Measurements from ENCODE around the gene SLC39A3.
"Not testable (repeated sequence)": the region's sequence is repeated elsewhere in the genome, so short reads cannot be mapped to it uniquely, and the experiment has no call there.

SLC39A3 gene

GRCh38 chr19:2717638-2718541, 21.9 kb downstream of the SLC39A3 start:
- no peak overlapping the region for H3K4me3 ChIP-seq (replicated peaks in 1 of 2; ENCODE audit: low read depth in 2 of 2, low read length in 2 of 2)
- DNase-seq (ENCODE audit: low read depth in 2 of 2), result no peak
- no peak for TF ChIP-seq CTCF (IDR thresholded peaks at IDR 0.05; ENCODE audit: low read depth, low read length)

DNA sequence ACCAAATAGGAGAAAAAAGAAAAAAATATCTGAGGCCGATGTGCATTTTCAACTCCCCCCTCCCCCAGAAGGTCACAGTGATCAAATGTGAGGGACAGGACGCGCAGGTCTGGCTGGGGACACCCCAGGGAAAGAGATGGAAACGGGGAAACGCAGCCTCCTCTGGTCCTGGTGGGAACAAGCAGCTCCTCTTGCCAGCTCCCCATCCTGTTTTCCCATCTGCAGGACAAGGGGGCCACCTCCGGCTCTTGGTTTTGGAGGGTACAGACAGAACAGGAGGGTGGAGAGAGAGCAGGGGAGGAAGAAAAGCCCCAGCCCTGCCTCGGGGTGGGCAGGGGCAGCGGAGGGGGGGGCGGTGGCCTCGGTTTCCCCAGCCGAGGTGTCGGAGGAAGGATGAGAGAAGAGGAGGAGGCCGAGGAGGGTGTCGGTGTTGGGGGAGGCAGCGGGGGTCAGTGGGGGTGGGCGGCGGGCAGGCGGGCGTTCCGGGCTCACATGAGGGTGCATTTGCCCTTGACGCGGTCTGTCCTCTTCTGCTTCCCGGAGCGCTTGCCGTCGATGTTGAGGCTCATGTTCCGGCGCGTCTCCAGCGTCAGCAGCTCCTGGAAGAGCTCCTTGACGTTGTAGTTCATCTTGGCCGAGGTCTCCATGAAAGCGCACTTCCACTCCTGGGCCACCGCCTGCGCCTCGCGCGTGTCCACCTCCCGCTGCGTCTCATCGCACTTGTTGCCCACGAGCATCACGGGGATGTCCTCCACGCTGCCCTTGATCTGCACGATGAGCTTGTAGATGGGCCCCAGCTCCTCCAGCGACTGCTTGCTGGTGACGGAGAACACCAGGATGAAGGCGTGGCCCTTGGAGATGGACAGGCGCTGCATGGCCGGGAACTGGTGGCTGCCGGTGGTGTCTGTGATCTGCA, 22.8 kb downstream of the SLC39A3 start:
- no peak for TF ChIP-seq CTCF (IDR thresholded peaks at IDR 0.05; ENCODE audit: low read depth, low read length)
- H3K4me3 ChIP-seq (replicated peaks in 1 of 2; ENCODE audit: low read depth in 2 of 2, low read length in 2 of 2), result no peak overlapping the region
- no peak for DNase-seq (ENCODE audit: low read depth in 2 of 2)

- DNase-seq (ENCODE audit: low read depth in 2 of 2), result no peak
- H3K4me3 ChIP-seq (replicated peaks in 1 of 2; ENCODE audit: low read depth in 2 of 2, low read length in 2 of 2), result no peak overlapping the region
- TF ChIP-seq CTCF (IDR thresholded peaks at IDR 0.05; ENCODE audit: low read depth, low read length), result no peak
Observed at GRCh38 chr19:2716275-2716650, 23.6 kb downstream of the SLC39A3 start.

DNA sequence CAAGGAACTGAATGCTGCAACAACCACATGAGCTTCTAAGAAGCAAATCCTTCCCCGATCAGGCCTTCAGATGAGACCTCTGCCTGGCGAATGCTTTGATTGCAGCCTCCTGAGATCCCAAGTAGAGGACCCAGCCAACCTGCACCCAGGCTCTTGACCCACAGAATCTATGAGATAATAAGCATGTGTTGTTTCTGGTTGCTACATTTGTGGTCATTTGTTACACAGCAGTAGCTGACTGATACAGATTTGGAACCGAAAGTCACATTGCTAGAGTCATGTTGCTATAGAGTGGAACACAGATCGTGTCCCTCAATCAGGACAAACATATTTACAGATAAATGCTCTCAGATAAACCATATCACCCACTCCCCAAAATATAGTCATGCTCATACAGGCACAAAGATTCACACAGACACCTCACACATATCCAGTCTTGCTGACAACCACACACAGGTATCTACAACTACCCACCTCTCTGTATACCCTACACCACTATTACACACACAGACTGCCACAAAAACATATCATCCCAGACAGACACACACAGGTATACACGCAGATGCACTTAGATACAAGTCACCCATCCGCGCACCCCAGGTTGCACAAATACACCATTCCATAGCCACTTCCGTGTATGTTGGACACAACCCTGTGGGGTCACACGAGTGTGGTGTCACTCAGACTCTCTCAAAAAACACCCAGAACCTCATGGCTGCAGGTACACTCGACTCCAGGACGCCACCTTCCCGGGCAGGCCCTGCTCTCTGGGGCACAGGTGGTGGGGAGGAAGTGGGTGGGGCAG, 24.1 kb downstream of the SLC39A3 start:
- DNase-seq (ENCODE audit: low read depth in 2 of 2), result no peak
- TF ChIP-seq CTCF (IDR thresholded peaks at IDR 0.05; ENCODE audit: low read depth, low read length), result no peak
- no peak overlapping the region for H3K4me3 ChIP-seq (replicated peaks in 1 of 2; ENCODE audit: low read depth in 2 of 2, low read length in 2 of 2)

DNA sequence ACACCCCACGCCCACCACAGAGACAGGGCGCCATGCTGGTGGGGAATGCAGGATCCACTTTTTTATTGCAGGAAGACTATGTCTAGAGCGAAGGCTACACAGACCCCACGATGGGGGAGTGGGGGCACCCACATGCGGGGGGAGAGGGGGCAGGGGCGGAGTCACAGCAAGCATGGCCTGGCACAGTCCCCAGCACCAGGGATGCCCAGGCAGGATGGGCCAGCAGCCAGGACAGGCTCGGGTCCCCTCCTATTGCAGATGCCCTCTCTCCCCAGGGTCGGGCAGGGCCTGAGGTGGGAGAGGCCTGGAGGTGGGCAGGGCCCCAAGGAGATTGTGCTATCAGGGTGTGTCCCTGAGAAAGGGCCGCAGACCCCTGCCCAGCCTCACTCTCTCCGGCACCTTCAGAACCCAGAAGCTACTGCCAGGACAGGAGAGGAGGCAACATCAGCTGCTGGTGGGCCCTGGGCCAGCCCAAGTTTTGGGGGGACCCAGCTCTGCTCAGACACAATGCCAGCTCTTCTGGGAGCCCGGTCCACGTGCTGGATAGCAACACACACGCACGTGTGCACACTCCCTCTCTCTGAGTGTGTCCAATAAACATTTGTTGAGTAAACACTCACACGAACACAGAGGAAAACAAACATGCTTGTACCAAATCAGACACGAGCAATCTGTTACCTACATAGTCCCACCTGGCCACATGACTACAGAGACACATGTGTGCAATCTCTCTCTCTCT, 25.1 kb downstream of the SLC39A3 start:
- no peak for DNase-seq (ENCODE audit: low read depth in 2 of 2)
- TF ChIP-seq CTCF (IDR thresholded peaks at IDR 0.05; ENCODE audit: low read depth, low read length), result no peak
- no peak overlapping the region for H3K4me3 ChIP-seq (replicated peaks in 1 of 2; ENCODE audit: low read depth in 2 of 2, low read length in 2 of 2)

DNA sequence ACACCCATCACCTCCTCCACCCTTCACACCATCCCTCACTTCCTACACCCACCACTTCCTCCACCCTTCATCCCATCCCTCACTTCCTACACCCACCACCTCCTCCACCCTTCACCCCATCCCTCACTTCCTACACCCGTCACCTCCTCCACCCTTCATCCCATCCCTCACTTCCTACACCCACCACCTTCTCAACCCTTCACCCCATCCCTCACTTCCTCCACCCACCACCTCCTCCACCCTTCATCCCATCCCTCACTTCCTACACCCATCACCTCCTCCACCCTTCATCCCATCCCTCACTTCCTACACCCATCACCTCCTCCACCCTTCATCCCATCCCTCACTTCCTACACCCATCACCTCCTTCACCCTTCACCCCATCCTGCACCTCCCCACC, 25.7 kb downstream of the SLC39A3 start:
- H3K4me3 ChIP-seq (replicated peaks in 1 of 2; ENCODE audit: low read depth in 2 of 2, low read length in 2 of 2); DNase-seq (ENCODE audit: low read depth in 2 of 2): not testable (repeated sequence)

DNA sequence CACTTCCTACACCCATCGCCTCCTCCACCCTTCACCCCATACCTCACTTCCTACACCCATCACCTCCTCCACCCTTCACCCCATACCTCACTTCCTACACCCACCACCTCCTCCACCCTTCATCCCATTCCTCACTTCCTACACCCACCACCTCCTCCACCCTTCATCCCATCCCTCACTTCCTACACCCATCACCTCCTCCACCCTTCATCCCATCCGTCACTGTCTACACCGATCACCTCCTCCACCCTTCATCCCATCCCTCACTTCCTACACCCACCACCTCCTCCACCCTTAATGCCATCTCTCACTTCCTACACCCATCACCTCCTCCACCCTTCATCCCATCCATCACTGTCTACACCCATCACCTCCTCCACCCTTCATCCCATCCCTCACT, 26.6 kb downstream of the SLC39A3 start:
- DNase-seq (ENCODE audit: low read depth in 2 of 2); H3K4me3 ChIP-seq (replicated peaks in 1 of 2; ENCODE audit: low read depth in 2 of 2, low read length in 2 of 2): not testable (repeated sequence)
